ENCODE measurements around the gene PPM1H.
A peak's percentile ranks its signal among the peaks of the same experiment; 100 is the strongest.

PPM1H gene

GRCh38 chr12:62649412-62650138 is 285.4 kb downstream of the PPM1H start:
- Mint-ChIP-seq H3K36me3 (no peaks in the 10 kb centered on the region), H3K27ac (no peak overlapping the region), H3K4me1 (peaks cover 0 to 3% of the 10 kb centered on the region in 2 donors), H3K27me3 (peaks cover 2 to 4% of the 10 kb centered on the region in 2 donors), H3K4me3 (no peak overlapping the region), H3K9me3 (no peaks in the 10 kb centered on the region)
- DNase-seq, result no peak
- ATAC-seq (replicated peaks), result no peak

- H3K36me3 Mint-ChIP-seq, result no peaks in the 10 kb centered on the region
- ATAC-seq (replicated peaks), result no peak
- H3K4me1 Mint-ChIP-seq, result peaks cover 3 to 4% of the 10 kb centered on the region in 2 donors
- H3K9me3 Mint-ChIP-seq, result no peaks in the 10 kb centered on the region
- no peak for DNase-seq
- H3K27ac Mint-ChIP-seq, result no peak overlapping the region
- no peaks in the 10 kb centered on the region for H3K27me3 Mint-ChIP-seq
- no peak overlapping the region for H3K4me3 Mint-ChIP-seq
Measured at GRCh38 chr12:62647586-62647985, 287.4 kb downstream of the PPM1H start.

GRCh38 chr12:62646566-62646965 is 288.4 kb downstream of the PPM1H start:
- ATAC-seq (replicated peaks) (no peak), DNase-seq (no peak)
- no peak overlapping the region for H3K4me3 Mint-ChIP-seq
- H3K27ac Mint-ChIP-seq, result no peak overlapping the region
- no peaks in the 10 kb centered on the region for H3K36me3 Mint-ChIP-seq
- no peaks in the 10 kb centered on the region for H3K27me3 Mint-ChIP-seq
- H3K4me1 Mint-ChIP-seq, result peaks cover 4 to 6% of the 10 kb centered on the region in 2 donors
- H3K9me3 Mint-ChIP-seq, result no peaks in the 10 kb centered on the region

- H3K4me3 Mint-ChIP-seq, result no peak overlapping the region
- no peaks in the 10 kb centered on the region for H3K27me3 Mint-ChIP-seq
- H3K9me3 Mint-ChIP-seq, result no peaks in the 10 kb centered on the region
- DNase-seq, result no peak
- H3K4me1 Mint-ChIP-seq, result peaks cover 6 to 8% of the 10 kb centered on the region in 2 donors
- no peak for ATAC-seq (replicated peaks)
- H3K36me3 Mint-ChIP-seq, result no peaks in the 10 kb centered on the region
- H3K27ac Mint-ChIP-seq, result no peak overlapping the region
Measured at GRCh38 chr12:62643486-62643885, 291.5 kb downstream of the PPM1H start.

GRCh38 chr12:62642486-62642885 is 292.5 kb downstream of the PPM1H start:
- Mint-ChIP-seq H3K4me1 (peaks cover 5 to 6% of the 10 kb centered on the region in 2 donors), H3K9me3 (no peaks in the 10 kb centered on the region), H3K36me3 (no peaks in the 10 kb centered on the region), H3K27ac (no peak overlapping the region), H3K4me3 (no peak overlapping the region), H3K27me3 (no peaks in the 10 kb centered on the region)
- ATAC-seq (replicated peaks) (peak; percentile 73 to 83), DNase-seq (no peak)

- H3K4me3 Mint-ChIP-seq, result no peak overlapping the region
Measured at GRCh38 chr12:62640910-62641448, 294.0 kb downstream of the PPM1H start.

GRCh38 chr12:62637679-62638078 is 297.3 kb downstream of the PPM1H start:
- ATAC-seq (replicated peaks) (no peak), DNase-seq (no peak)
- Mint-ChIP-seq H3K4me3 (no peak overlapping the region), H3K4me1 (peaks cover 8 to 9% of the 10 kb centered on the region in 2 donors), H3K27me3 (peaks cover 24 to 30% of the 10 kb centered on the region in 2 donors), H3K27ac (no peak overlapping the region), H3K9me3 (no peaks in the 10 kb centered on the region), H3K36me3 (no peaks in the 10 kb centered on the region)

More at GRCh38 chr12:62640910-62641448, 294.0 kb downstream of the PPM1H start:
- Mint-ChIP-seq H3K36me3 (no peaks in the 10 kb centered on the region), H3K4me1 (peaks cover 5 to 6% of the 10 kb centered on the region in 2 donors), H3K27me3 (no peaks in the 10 kb centered on the region), H3K9me3 (no peaks in the 10 kb centered on the region), H3K27ac (no peak overlapping the region)
- DNase-seq (no peak), ATAC-seq (replicated peaks) (peak; percentile 65 to 81)

GRCh38 chr12:62635649-62636048 is 299.3 kb downstream of the PPM1H start:
- DNase-seq, result no peak
- Mint-ChIP-seq H3K9me3 (no peaks in the 10 kb centered on the region), H3K4me1 (peaks cover 10 to 21% of the 10 kb centered on the region in 2 donors), H3K27ac (no peak overlapping the region), H3K27me3 (peaks cover 37 to 48% of the 10 kb centered on the region in 2 donors), H3K36me3 (no peaks in the 10 kb centered on the region), H3K4me3 (no peak overlapping the region)
- no peak for ATAC-seq (replicated peaks)

GRCh38 chr12:62632411-62632918 is 302.5 kb downstream of the PPM1H start:
- Mint-ChIP-seq H3K9me3 (peaks cover 0 to 3% of the 10 kb centered on the region in 2 donors), H3K4me3 (peak overlapping the region; percentile 87 to 92), H3K27me3 (peaks cover 55 to 63% of the 10 kb centered on the region in 2 donors), H3K27ac (peak overlapping the region; percentile 65), H3K36me3 (peaks cover 4 to 5% of the 10 kb centered on the region in 2 donors), H3K4me1 (peaks cover 10 to 21% of the 10 kb centered on the region in 2 donors)
- DNase-seq (peak; percentile 8), ATAC-seq (replicated peaks) (peak; percentile 54 to 59)

GRCh38 chr12:62631471-62632410 is 303.2 kb downstream of the PPM1H start:
- Mint-ChIP-seq H3K4me3 (peak overlapping the region; percentile 87 to 92), H3K36me3 (peaks cover 4 to 5% of the 10 kb centered on the region in 2 donors), H3K4me1 (peaks cover 10 to 21% of the 10 kb centered on the region in 2 donors), H3K27ac (peak overlapping the region; percentile 65), H3K9me3 (peaks cover 0 to 3% of the 10 kb centered on the region in 2 donors), H3K27me3 (peaks cover 60 to 67% of the 10 kb centered on the region in 2 donors)
- ATAC-seq (replicated peaks), result peak; percentile 63 to 67
- DNase-seq, result peak; percentile 8

- Mint-ChIP-seq H3K27me3 (peaks cover 55 to 60% of the 10 kb centered on the region in 2 donors), H3K27ac (no peak overlapping the region), H3K36me3 (peaks cover 4 to 5% of the 10 kb centered on the region in 2 donors), H3K4me1 (peaks cover 12 to 21% of the 10 kb centered on the region in 2 donors), H3K4me3 (no peak overlapping the region), H3K9me3 (peaks cover 0 to 3% of the 10 kb centered on the region in 2 donors)
- DNase-seq, result no peak
- ATAC-seq (replicated peaks), result no peak
Measured at GRCh38 chr12:62629971-62630739, 304.8 kb downstream of the PPM1H start.

- DNase-seq (no peak), ATAC-seq (replicated peaks) (no peak)
- H3K4me3 Mint-ChIP-seq, result no peak overlapping the region
- H3K27ac Mint-ChIP-seq, result no peak overlapping the region
- peaks cover 50 to 52% of the 10 kb centered on the region in 2 donors for H3K27me3 Mint-ChIP-seq
- peaks cover 13 to 21% of the 10 kb centered on the region in 2 donors for H3K4me1 Mint-ChIP-seq
- peaks cover 0 to 3% of the 10 kb centered on the region in 2 donors for H3K9me3 Mint-ChIP-seq
- peaks cover 4 to 5% of the 10 kb centered on the region in 2 donors for H3K36me3 Mint-ChIP-seq
Measured at GRCh38 chr12:62629413-62629812, 305.5 kb downstream of the PPM1H start.

- peaks cover 4 to 5% of the 10 kb centered on the region in 2 donors for H3K36me3 Mint-ChIP-seq
- peaks cover 0 to 3% of the 10 kb centered on the region in 2 donors for H3K9me3 Mint-ChIP-seq
- H3K4me1 Mint-ChIP-seq, result peaks cover 6 to 11% of the 10 kb centered on the region in 2 donors
- no peak overlapping the region for H3K27ac Mint-ChIP-seq
- DNase-seq (no peak), ATAC-seq (replicated peaks) (no peak)
- H3K4me3 Mint-ChIP-seq, result no peak overlapping the region
- H3K27me3 Mint-ChIP-seq, result peaks cover 31 to 34% of the 10 kb centered on the region in 2 donors
Measured at GRCh38 chr12:62627181-62627580, 307.8 kb downstream of the PPM1H start.
